Endometrial microvascular endothelial cells (primary cell): ENCODE measurements around the gene FILIP1L. TPM values are rescaled to one million over a fixed set of nuclear protein-coding genes. Genes with fewer than 3 reads are reported as not detected.
"Not testable (repeated sequence)": the region's sequence is repeated elsewhere in the genome, so short reads cannot be mapped to it uniquely, and the experiment has no call there.

Experiments used
- in situ Hi-C: cut with HindIII; loops from 2 replicates; pipeline ENCODE4 v1.10.0; 2017; ENCODE audit warnings: low sequenced_read_pairs, low pct_unique_long_range_greater_than_20kb; ENCODE audit errors: inconsistent ontology term
- total RNA-seq: library from RNA; depleted of rRNA; stranded (reverse); fragments of >200 nt; gene quantifications from one replicate; pipeline ENCODE4 v1.2.3, GENCODE V29; 2015; ENCODE audit errors: inconsistent ontology term

The FILIP1L gene
- total RNA-seq, 1 donor from 2014 or later = 31.3 TPM

- in situ Hi-C loops = no loop called here
Observed at GRCh38 chr3:100053951-100054620, 60.2 kb downstream of the FILIP1L start.

GRCh38 chr3:100051513-100051912, 62.8 kb downstream of the FILIP1L start:
- in situ Hi-C loops = not testable (repeated sequence)

GRCh38 chr3:100048248-100048647, 66.1 kb downstream of the FILIP1L start:
- in situ Hi-C loops = no loop called here

GRCh38 chr3:100047455-100048141, 66.7 kb downstream of the FILIP1L start:
- in situ Hi-C loops = no loop called here

GRCh38 chr3:100046986-100047385, 67.3 kb downstream of the FILIP1L start:
- in situ Hi-C loops = no loop called here

GRCh38 chr3:100045696-100046095, 68.6 kb downstream of the FILIP1L start:
- in situ Hi-C loops = no loop called here

GRCh38 chr3:100044369-100044768, 69.9 kb downstream of the FILIP1L start:
- in situ Hi-C loops = no loop called here

- in situ Hi-C loops = no loop called here
Observed at GRCh38 chr3:100043271-100043670, 71.0 kb downstream of the FILIP1L start.

- in situ Hi-C loops = no loop called here
Observed at GRCh38 chr3:100042166-100042981, 71.9 kb downstream of the FILIP1L start.

- in situ Hi-C loops = no loop called here
Observed at GRCh38 chr3:100041328-100041749, 73.0 kb downstream of the FILIP1L start.

GRCh38 chr3:100040451-100041225, 73.7 kb downstream of the FILIP1L start:
- in situ Hi-C loops = no loop called here

GRCh38 chr3:100039075-100039474, 75.2 kb downstream of the FILIP1L start:
- in situ Hi-C loops = no loop called here

GRCh38 chr3:100033903-100034471, 80.3 kb downstream of the FILIP1L start:
- in situ Hi-C loops = no loop called here

GRCh38 chr3:100033184-100033583, 81.1 kb downstream of the FILIP1L start:
- in situ Hi-C loops = no loop called here

- in situ Hi-C loops = no loop called here
Observed at GRCh38 chr3:100032243-100032642, 82.1 kb downstream of the FILIP1L start.

- in situ Hi-C loops = no loop called here
Observed at GRCh38 chr3:100030914-100031425, 83.3 kb downstream of the FILIP1L start.

GRCh38 chr3:100030346-100030745, 84.0 kb downstream of the FILIP1L start:
- in situ Hi-C loops = no loop called here

- in situ Hi-C loops = no loop called here
Observed at GRCh38 chr3:100029689-100030088, 84.6 kb downstream of the FILIP1L start.
